Measurements from ENCODE around the gene CNBP.

- TF ChIP-seq, protein P1, sequence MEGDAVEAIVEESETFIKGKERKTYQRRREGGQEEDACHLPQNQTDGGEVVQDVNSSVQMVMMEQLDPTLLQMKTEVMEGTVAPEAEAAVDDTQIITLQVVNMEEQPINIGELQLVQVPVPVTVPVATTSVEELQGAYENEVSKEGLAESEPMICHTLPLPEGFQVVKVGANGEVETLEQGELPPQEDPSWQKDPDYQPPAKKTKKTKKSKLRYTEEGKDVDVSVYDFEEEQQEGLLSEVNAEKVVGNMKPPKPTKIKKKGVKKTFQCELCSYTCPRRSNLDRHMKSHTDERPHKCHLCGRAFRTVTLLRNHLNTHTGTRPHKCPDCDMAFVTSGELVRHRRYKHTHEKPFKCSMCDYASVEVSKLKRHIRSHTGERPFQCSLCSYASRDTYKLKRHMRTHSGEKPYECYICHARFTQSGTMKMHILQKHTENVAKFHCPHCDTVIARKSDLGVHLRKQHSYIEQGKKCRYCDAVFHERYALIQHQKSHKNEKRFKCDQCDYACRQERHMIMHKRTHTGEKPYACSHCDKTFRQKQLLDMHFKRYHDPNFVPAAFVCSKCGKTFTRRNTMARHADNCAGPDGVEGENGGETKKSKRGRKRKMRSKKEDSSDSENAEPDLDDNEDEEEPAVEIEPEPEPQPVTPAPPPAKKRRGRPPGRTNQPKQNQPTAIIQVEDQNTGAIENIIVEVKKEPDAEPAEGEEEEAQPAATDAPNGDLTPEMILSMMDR (conservative IDR thresholded peaks at IDR 0.05): no peak
- no peak for TF ChIP-seq ZFX (IDR thresholded peaks at IDR 0.05)
Measured at GRCh38 chr3:129118745-129119144, 65.0 kb downstream of the CNBP start.

Measured in C4-2B (cell line).